K562 (cell line): ENCODE data around the gene CNPY2. TPM values are rescaled to one million over a fixed set of nuclear protein-coding genes. Genes with fewer than 3 reads are reported as not detected.

Source experiments
- ATAC-seq: fragments of 200-7000 bp; cut with Tn5 transposase; 3 replicates; pipeline ENCODE4 v1.9.1; 2020; ENCODE audit warnings: moderate library complexity
- BruUV-seq: library from RNA; stranded (reverse); fragments of 400-500 nt; replicated peaks from 2 replicates; lab custom pipeline; 2021; lab: Mats Ljungman, UMichigan
- CTCF ChIA-PET: fragments of 300-600 bp; formaldehyde crosslinking; extraction: SDS; loops from one replicate; lab custom pipeline; 2021; ENCODE audit warnings: low intra/inter-chr PET ratio; lab: Yijun Ruan, JAX
- POLR2A ChIA-PET: fragments of 300-600, 350-650 bp; sonication (Branson Sonifier 250); formaldehyde crosslinking; extraction: SDS; loops from one replicate; lab custom pipeline; 2021; ENCODE audit warnings: antibody characterized with exemption, inconsistent platforms; lab: Yijun Ruan, JAX
- DNase-seq, 4 experiments: peaks; one replicate each; pipeline versions ENCODE4 v3.0.0 to v3.0.0-alpha.2; 2011 to 2018; ENCODE audit warnings: low spot score in 3 of 4, mixed read lengths in 3 of 4; ENCODE audit errors: extremely low read depth in 1 of 4
- FAIRE-seq: peaks from 2 replicates; lab custom pipeline; 2011; peaks lifted over from hg19 to GRCh38; lab: Jason Lieb, UNC
- H2AFZ ChIP-seq: 2 replicates; pipeline ENCODE4 v1.6.0; 2011; ENCODE audit warnings: low read depth, low read length, control low read depth, inconsistent platforms
- H3K27ac ChIP-seq: fragments of 200-600 bp; 3 replicates; pipeline ENCODE4 v1.8.0; 2011; ENCODE audit warnings: low read depth, mild to moderate bottlenecking, control low read depth, inconsistent platforms, low read length, moderate library complexity, mixed read lengths; ENCODE audit errors: extremely low read depth
- H3K27me3 ChIP-seq, 2 experiments: fragments of 300-600 bp in 1 of 2; 2 replicates in 1 of 2; 3 replicates in 1 of 2; pipeline versions ENCODE4 v1.6.0 to v1.8.0; 2011; ENCODE audit warnings: inconsistent platforms in 2 of 2, low read length in 2 of 2, mild to moderate bottlenecking in 1 of 2, mixed read lengths in 1 of 2, moderate library complexity in 1 of 2; ENCODE audit not compliant: control insufficient read depth in 2 of 2, insufficient read depth in 2 of 2
- H3K36me3 ChIP-seq: fragments of 300-600 bp; 3 replicates; pipeline ENCODE4 v1.8.0; 2011; ENCODE audit warnings: mild to moderate bottlenecking, low read length, inconsistent platforms; ENCODE audit not compliant: control insufficient read depth, insufficient read depth
- H3K4me1 ChIP-seq, 2 experiments: fragments of 200-600 bp in 1 of 2; replicated peaks in 1 of 2; 2 replicates in 1 of 2; 3 replicates in 1 of 2; pipeline versions ENCODE4 v1.5.1 to v1.8.0; 2011; ENCODE audit warnings: inconsistent platforms in 2 of 2, low read length in 2 of 2, mild to moderate bottlenecking in 1 of 2, mixed read lengths in 1 of 2, moderate library complexity in 1 of 2; ENCODE audit not compliant: control insufficient read depth in 2 of 2, insufficient read depth in 2 of 2
- H3K4me2 ChIP-seq: 2 replicates; pipeline ENCODE4 v1.6.1; 2011; ENCODE audit warnings: low read length, control low read depth, inconsistent platforms, mixed read lengths; ENCODE audit not compliant: insufficient read depth
- H3K4me3 ChIP-seq: fragments of 200-600 bp; sonication (generic), shearing (Covaris generic); 2 replicates; pipeline ENCODE4 v1.5.1; 2016; ENCODE audit warnings: control low read depth, inconsistent platforms
- H3K79me2 ChIP-seq: fragments of 200-600 bp; 3 replicates; pipeline ENCODE4 v1.8.0; 2011; ENCODE audit warnings: low read length, inconsistent platforms; ENCODE audit not compliant: control insufficient read depth, insufficient read depth
- H3K9ac ChIP-seq, 2 experiments: 2 replicates each; pipeline versions ENCODE4 v1.6.0 to v1.6.1; 2011; ENCODE audit warnings: low read depth in 2 of 2, low read length in 2 of 2, control low read depth in 1 of 2, inconsistent platforms in 1 of 2, mild to moderate bottlenecking in 1 of 2, mixed read lengths in 1 of 2; ENCODE audit not compliant: insufficient read depth in 1 of 2
- H3K9me1 ChIP-seq: one replicate; pipeline ENCODE4 v1.6.0; 2011; ENCODE audit warnings: inconsistent platforms, mild to moderate bottlenecking, low read length, moderate library complexity; ENCODE audit not compliant: control insufficient read depth, insufficient read depth
- H3K9me3 ChIP-seq: replicated peaks from 2 replicates; pipeline ENCODE4 v1.5.1; 2011; ENCODE audit warnings: low read depth, low read length, inconsistent platforms; ENCODE audit not compliant: control insufficient read depth, insufficient read depth
- H4K20me1 ChIP-seq: replicated peaks from 2 replicates; pipeline ENCODE4 v1.6.1; 2011; ENCODE audit warnings: low read length, inconsistent platforms, mixed read lengths; ENCODE audit not compliant: control insufficient read depth, insufficient read depth
- CREB3 ChIP-seq: fragments of 450-650 bp; conservative IDR thresholded peaks from 2 replicates; pipeline ENCODE4 v1.6.1; 2016; ENCODE audit warnings: missing genetic modification characterization, low read depth, mild to moderate bottlenecking, missing compliant biosample characterization, moderate library complexity
- FOXO4 ChIP-seq: fragments of 450-650 bp; formaldehyde crosslinking; IDR thresholded peaks from 2 replicates; pipeline ENCODE4 v1.4.0; 2020; ENCODE audit warnings: mild to moderate bottlenecking, moderate library complexity
- MAFF ChIP-seq: IDR thresholded peaks from 2 replicates; pipeline ENCODE4 v1.6.1; 2012; ENCODE audit warnings: low read length, improper control_type of control experiment
- POLR2AphosphoS2 ChIP-seq: IDR thresholded peaks from 2 replicates; pipeline ENCODE4 v1.6.1; 2012; ENCODE audit warnings: low read length, improper control_type of control experiment
- RBM25 ChIP-seq: fragments of 200-400 bp; formaldehyde crosslinking; IDR thresholded peaks from 2 replicates; pipeline ENCODE4 v1.6.1; 2018; ENCODE audit warnings: low read length, low read depth, moderate library complexity; ENCODE audit not compliant: severe bottlenecking
- SMARCC2 ChIP-seq: fragments of 450-650 bp; IDR thresholded peaks from 2 replicates; pipeline ENCODE4 v1.6.1; 2017; ENCODE audit warnings: antibody characterized with exemption, moderate library complexity, mild to moderate bottlenecking, low read depth
- SNIP1 ChIP-seq: fragments of 450-650 bp; IDR thresholded peaks from 2 replicates; pipeline ENCODE4 v1.7.1; 2017; ENCODE audit warnings: low read depth, mild to moderate bottlenecking
- TEAD4 ChIP-seq, 2 experiments: sonication (generic) in 1 of 2; formaldehyde crosslinking in 1 of 2; IDR thresholded peaks; 2 replicates each; pipeline versions ENCODE4 v1.6.1 to v1.8.0; 2012 to 2022; ENCODE audit warnings: borderline replicate concordance in 1 of 2, inconsistent platforms in 1 of 2, low read length in 1 of 2, mild to moderate bottlenecking in 1 of 2, missing genetic modification reagents in 1 of 2
- TRIM24 ChIP-seq, 2 experiments: fragments of 450-650 bp; IDR thresholded peaks; 2 replicates each; pipeline ENCODE4 v1.6.1; 2016
- ZSCAN32 ChIP-seq: fragments of 450-650 bp; formaldehyde crosslinking; IDR thresholded peaks from 2 replicates; pipeline ENCODE4 v1.4.0; 2020; ENCODE audit warnings: mild to moderate bottlenecking, moderate library complexity
- WGBS: fragments of 100-300 bp; shearing (Covaris generic); methylation state at CpG from one replicate; pipeline ENCODE4 v1.1.6; 2016; ENCODE audit warnings: low coverage, mixed read lengths; ENCODE audit not compliant: insufficient coverage; ENCODE audit errors: missing lambda C conversion rate; 5-methylcytosine and 5-hydroxymethylcytosine counted together
- in situ Hi-C: fragments of 300-500 bp; cut with MboI; formaldehyde crosslinking; loops from 4 replicates; pipeline ENCODE4 v1.15.0; 2018; ENCODE audit warnings: inconsistent platforms, mixed read lengths
- intact Hi-C: fragments of 100-400 bp; cut with micrococcal nuclease; formaldehyde crosslinking; loops from 2 replicates; pipeline ENCODE4 v1.14.2; 2022
- polyA plus RNA-seq, 8 experiments: library from polyadenylated mRNA; depleted of rRNA in 4 of 8; stranded (reverse) in 5 of 8; unstranded in 3 of 8; fragments of >200 nt; fragmentation: Nextera tagmentation in 2 of 8; fragmentation: Illumina TruSeq in 1 of 8; extraction: Ambion mirVana in 2 of 8; extraction: Trizol in 1 of 8; gene quantifications; 2 replicates each; pipeline versions ENCODE4 v1.2.1 to v1.2.3, GENCODE V29; 2011 to 2014; ENCODE audit warnings: inconsistent platforms in 1 of 8, missing spikeins in 1 of 8
- total RNA-seq, 7 experiments: library from RNA; depleted of rRNA in 6 of 7; stranded (reverse); fragments of >200 nt in 6 of 7; fragmentation: Illumina TruSeq in 2 of 7; extraction: Trizol in 2 of 7; gene quantifications; 2 replicates each; pipeline versions ENCODE4 v1.2.1 to v1.2.3, GENCODE V29; 2011 to 2021; ENCODE audit warnings: low replicate concordance in 1 of 7

The CNPY2 gene
- total and polyA plus RNA-seq, 9 of the 15 experiments (the other 6 are each of a cell fraction or from before 2014, with no cell fraction given): 33.8 to 190 (median 138) TPM

GRCh38 chr12:56326126-56326525 lies 10.3 kb upstream of the CNPY2 start:
- H3K9me1 ChIP-seq: no peaks in the 10 kb centered on the region
- POLR2A ChIA-PET: interaction anchor here (0.8 to 0.9 kb wide), 2 partner anchors 9 to 13 kb away, joined by 4 read pairs; partner anchors contain the start of gene IL23A
- peaks cover 10 to 15% of the 10 kb centered on the region in 2 experiments; a peak in 3 of 5 replicates for H3K4me1 ChIP-seq
- in situ Hi-C loops: no loop called here
- no peak for TF ChIP-seq SNIP1
- no peak for TF ChIP-seq CREB3 (tag)
- no peak for TF ChIP-seq TEAD4 (IDR thresholded peaks at IDR 0.05; ENCODE audit: low read length)
- no peak for TF ChIP-seq TEAD4 (CRISPR knock-in tag; IDR thresholded peaks at IDR 0.05; ENCODE audit: borderline replicate concordance)
- no peak for TF ChIP-seq RBM25
- no peak for TF ChIP-seq ZSCAN32
- no peak for TF ChIP-seq MAFF
- no peak for TF ChIP-seq TRIM24 (IDR thresholded peaks at IDR 0.05)
- no peak for TF ChIP-seq SMARCC2
- no peak for TF ChIP-seq FOXO4 (CRISPR knock-in tag)
- no peak for TF ChIP-seq POLR2AphosphoS2
- TF ChIP-seq, all 486 proteins: peak for 0
- Histone ChIP-seq H3K79me2 (no peaks in the 10 kb centered on the region), H3K4me3 (no peak overlapping the region), H3K36me3 (peaks cover 56% of the 10 kb centered on the region), H3K4me2 (no peak overlapping the region), H2AFZ (no peak overlapping the region), H3K27ac (no peak overlapping the region), H3K27me3 (no peaks in the 10 kb centered on the region), H3K9ac (no peak overlapping the region), H4K20me1 (no peaks in the 10 kb centered on the region), H3K9me3 (no peaks in the 10 kb centered on the region)
- no peak for DNase-seq
- CTCF ChIA-PET: no interaction called here
- 88% methylated on average over 8 of the region's 8 CpGs for WGBS
- BruUV-seq: no TSS peak
- ATAC-seq: no peak
- intact Hi-C loops: no loop called here
- no peak for FAIRE-seq
